Neural progenitor cell (in vitro differentiated cells): ENCODE measurements around the gene AVPR1B. TPM values are rescaled to one million over a fixed set of nuclear protein-coding genes. Genes with fewer than 3 reads are reported as not detected.

Experiments
- DNase-seq: peaks from one replicate; pipeline ENCODE4 v3.0.0-alpha.2; 2016; ENCODE audit warnings: low spot score
- H2AFZ ChIP-seq: fragments of 200-600 bp; sonication (generic); replicated peaks from 2 replicates; pipeline ENCODE4 v1.6.1; 2016; ENCODE audit warnings: antibody characterized with exemption
- H3F3A ChIP-seq: fragments of 200-600 bp; sonication (generic); 2 replicates; pipeline ENCODE4 v1.6.1; 2016; ENCODE audit warnings: antibody characterized with exemption, low read depth
- H3K27ac ChIP-seq: fragments of 200-600 bp; sonication (generic); 2 replicates; pipeline ENCODE4 v1.5.1; 2016; ENCODE audit warnings: mild to moderate bottlenecking
- H3K27me3 ChIP-seq: fragments of 200-600 bp; sonication (generic); 2 replicates; pipeline ENCODE4 v1.6.1; 2016; ENCODE audit warnings: mild to moderate bottlenecking, moderate library complexity
- H3K36me3 ChIP-seq: fragments of 200-600 bp; sonication (generic); 2 replicates; pipeline ENCODE4 v1.5.1; 2016
- H3K4me1 ChIP-seq: fragments of 200-600 bp; sonication (generic); 2 replicates; pipeline ENCODE4 v1.6.1; 2016; ENCODE audit warnings: mixed run types
- H3K4me2 ChIP-seq: fragments of 200-600 bp; sonication (generic); 2 replicates; pipeline ENCODE4 v1.6.1; 2016
- H3K4me3 ChIP-seq: fragments of 200-600 bp; sonication (generic); 2 replicates; pipeline ENCODE4 v1.5.1; 2016
- H3K79me2 ChIP-seq: fragments of 200-600 bp; sonication (generic); 2 replicates; pipeline ENCODE4 v1.6.1; 2016; ENCODE audit warnings: low read depth
- H3K9ac ChIP-seq: fragments of 200-600 bp; sonication (generic); 2 replicates; pipeline ENCODE4 v1.6.1; 2016
- H3K9me3 ChIP-seq: fragments of 200-600 bp; sonication (generic); 2 replicates; pipeline ENCODE4 v1.5.1; 2016; ENCODE audit warnings: low read depth
- H4K20me1 ChIP-seq: fragments of 200-600 bp; sonication (generic); 2 replicates; pipeline ENCODE4 v1.6.1; 2016; ENCODE audit warnings: low read depth
- H3K27ac Mint-ChIP-seq: 3 replicates; pipeline ENCODE4 v1.8.0; 2021; ENCODE audit warnings: mixed read lengths
- H3K27me3 Mint-ChIP-seq: 2 replicates; pipeline ENCODE4 v1.8.0; 2022; ENCODE audit warnings: low read depth, mild to moderate bottlenecking, inconsistent platforms, moderate library complexity, mixed read lengths; ENCODE audit not compliant: insufficient read depth
- H3K36me3 Mint-ChIP-seq: 3 replicates; pipeline ENCODE4 v1.8.0; 2021; ENCODE audit warnings: mixed read lengths
- H3K4me1 Mint-ChIP-seq: 3 replicates; pipeline ENCODE4 v1.8.0; 2021; ENCODE audit warnings: mixed read lengths
- H3K4me3 Mint-ChIP-seq: 3 replicates; pipeline ENCODE4 v1.8.0; 2021; ENCODE audit warnings: mild to moderate bottlenecking, moderate library complexity, mixed read lengths
- H3K9me3 Mint-ChIP-seq: 3 replicates; pipeline ENCODE4 v1.8.0; 2020; ENCODE audit warnings: mixed read lengths
- EZH2 ChIP-seq: fragments of 200-600 bp; sonication (generic); IDR thresholded peaks from 2 replicates; pipeline ENCODE4 v1.6.1; 2017; ENCODE audit warnings: antibody characterized with exemption, mild to moderate bottlenecking, moderate library complexity
- EZH2phosphoT487 ChIP-seq: fragments of 200-600 bp; sonication (generic); IDR thresholded peaks from 2 replicates; pipeline ENCODE4 v1.6.1; 2017; ENCODE audit warnings: antibody characterized with exemption
- total RNA-seq: library from RNA; depleted of rRNA; stranded (reverse); fragments of >200 nt; gene quantifications from 2 replicates; pipeline ENCODE4 v1.2.3, GENCODE V29; 2015; ENCODE audit warnings: low replicate concordance
- TF ChIP-seq, protein P1 (sequence below): fragments of 200-600 bp; sonication (generic); IDR thresholded peaks from 2 replicates; pipeline ENCODE4 v1.5.1; 2017; ENCODE audit warnings: antibody characterized with exemption, mild to moderate bottlenecking

The AVPR1B gene
- total RNA-seq, 1 donor from 2014 or later = not detected

DNA sequence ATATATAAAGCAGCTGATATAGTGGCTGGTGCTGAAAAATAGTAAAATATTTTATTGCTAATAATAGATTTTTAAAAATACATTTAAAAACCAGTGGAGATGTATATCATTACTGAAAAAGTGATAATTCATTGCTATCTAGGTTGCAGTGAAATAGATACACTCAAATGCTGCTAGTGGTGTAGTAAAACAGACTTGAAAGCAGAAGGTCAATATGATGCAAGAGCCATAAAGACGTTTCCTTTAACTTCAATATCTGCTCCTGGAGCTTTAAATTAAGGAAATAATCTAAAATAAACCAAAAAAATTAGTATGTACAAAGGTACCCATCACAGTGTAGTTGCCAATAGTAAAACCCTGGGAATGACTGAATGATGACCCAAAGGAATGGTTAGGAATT is 38.1 kb downstream of the AVPR1B start:
- no peak for DNase-seq
- Histone ChIP-seq H3K36me3 (no peaks in the 10 kb centered on the region), H3K4me3 (no peak overlapping the region), H3K27me3 (no peaks in the 10 kb centered on the region), H4K20me1 (no peaks in the 10 kb centered on the region), H3K79me2 (no peaks in the 10 kb centered on the region), H2AFZ (no peak overlapping the region), H3F3A (no peaks in the 10 kb centered on the region), H3K9me3 (no peaks in the 10 kb centered on the region), H3K27ac (no peak overlapping the region), H3K4me1 (no peaks in the 10 kb centered on the region), H3K9ac (no peak overlapping the region), H3K4me2 (no peak overlapping the region)
- H3K4me3 Mint-ChIP-seq = no peak overlapping the region
- no peaks in the 10 kb centered on the region for H3K9me3 Mint-ChIP-seq
- H3K36me3 Mint-ChIP-seq = no peaks in the 10 kb centered on the region
- TF ChIP-seq EZH2 (no peak), EZH2phosphoT487 (no peak)
- TF ChIP-seq, protein P1, sequence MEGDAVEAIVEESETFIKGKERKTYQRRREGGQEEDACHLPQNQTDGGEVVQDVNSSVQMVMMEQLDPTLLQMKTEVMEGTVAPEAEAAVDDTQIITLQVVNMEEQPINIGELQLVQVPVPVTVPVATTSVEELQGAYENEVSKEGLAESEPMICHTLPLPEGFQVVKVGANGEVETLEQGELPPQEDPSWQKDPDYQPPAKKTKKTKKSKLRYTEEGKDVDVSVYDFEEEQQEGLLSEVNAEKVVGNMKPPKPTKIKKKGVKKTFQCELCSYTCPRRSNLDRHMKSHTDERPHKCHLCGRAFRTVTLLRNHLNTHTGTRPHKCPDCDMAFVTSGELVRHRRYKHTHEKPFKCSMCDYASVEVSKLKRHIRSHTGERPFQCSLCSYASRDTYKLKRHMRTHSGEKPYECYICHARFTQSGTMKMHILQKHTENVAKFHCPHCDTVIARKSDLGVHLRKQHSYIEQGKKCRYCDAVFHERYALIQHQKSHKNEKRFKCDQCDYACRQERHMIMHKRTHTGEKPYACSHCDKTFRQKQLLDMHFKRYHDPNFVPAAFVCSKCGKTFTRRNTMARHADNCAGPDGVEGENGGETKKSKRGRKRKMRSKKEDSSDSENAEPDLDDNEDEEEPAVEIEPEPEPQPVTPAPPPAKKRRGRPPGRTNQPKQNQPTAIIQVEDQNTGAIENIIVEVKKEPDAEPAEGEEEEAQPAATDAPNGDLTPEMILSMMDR = no peak
- H3K27ac Mint-ChIP-seq = no peak overlapping the region
- peaks cover 4% of the 10 kb centered on the region for H3K27me3 Mint-ChIP-seq
- peaks cover 4% of the 10 kb centered on the region for H3K4me1 Mint-ChIP-seq

DNA sequence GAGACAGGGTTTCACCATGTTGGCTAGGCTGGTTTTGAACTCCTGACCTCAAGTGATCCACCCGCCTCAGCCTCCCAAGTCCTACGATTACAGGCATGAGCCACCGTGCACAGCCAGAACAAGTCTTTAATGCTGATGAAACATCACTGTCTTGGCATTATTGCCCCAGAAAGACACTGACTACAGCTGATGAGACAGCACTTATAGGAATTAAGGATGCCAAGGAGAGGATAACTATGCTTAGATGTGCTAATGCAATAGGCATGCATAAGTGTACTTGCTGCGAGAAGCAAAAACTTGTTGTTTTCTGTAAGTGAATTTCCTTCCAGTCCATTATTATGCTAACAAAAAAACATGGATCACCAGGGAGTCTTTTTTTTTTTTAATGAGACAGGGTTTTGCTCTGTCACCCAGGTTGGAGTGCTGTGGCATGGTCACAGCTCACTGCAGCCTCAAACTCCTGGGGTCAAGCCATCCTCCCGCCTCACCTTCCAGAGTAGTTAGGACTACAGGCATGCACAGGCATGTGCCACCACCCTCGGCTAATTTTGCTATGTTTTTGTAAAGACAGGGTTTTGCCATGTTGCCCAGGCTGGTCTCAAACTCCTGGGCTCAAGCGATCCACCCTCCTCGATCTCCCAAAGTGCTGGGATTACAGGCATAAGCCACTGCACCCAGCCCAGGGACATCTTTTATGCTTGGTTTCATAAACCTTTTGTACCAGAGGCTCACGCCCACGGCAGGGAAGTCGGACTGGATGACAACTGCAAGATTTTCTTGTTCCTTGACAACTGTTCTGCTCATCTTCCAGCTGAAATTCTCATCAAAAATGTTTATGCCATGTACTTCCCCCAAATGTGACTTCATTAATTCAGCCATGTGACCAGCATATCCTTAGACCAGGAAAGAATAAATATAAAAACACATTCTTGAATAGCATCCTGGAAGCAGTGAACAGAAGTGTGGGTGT is 41.1 kb downstream of the AVPR1B start:
- no peak for TF ChIP-seq EZH2
- TF ChIP-seq, protein P1 = no peak
- Histone ChIP-seq H3K79me2 (no peaks in the 10 kb centered on the region), H3K4me1 (no peaks in the 10 kb centered on the region), H4K20me1 (no peaks in the 10 kb centered on the region), H3K4me3 (no peak overlapping the region), H3K36me3 (no peaks in the 10 kb centered on the region), H3K4me2 (no peak overlapping the region), H2AFZ (no peak overlapping the region), H3K9ac (no peak overlapping the region), H3F3A (no peaks in the 10 kb centered on the region), H3K27ac (no peak overlapping the region), H3K9me3 (no peaks in the 10 kb centered on the region), H3K27me3 (no peaks in the 10 kb centered on the region)
- peaks cover 4% of the 10 kb centered on the region for H3K4me1 Mint-ChIP-seq
- no peak for DNase-seq
- no peaks in the 10 kb centered on the region for H3K36me3 Mint-ChIP-seq
- no peaks in the 10 kb centered on the region for H3K27me3 Mint-ChIP-seq
- H3K4me3 Mint-ChIP-seq = no peak overlapping the region
- H3K27ac Mint-ChIP-seq = no peak overlapping the region
- no peaks in the 10 kb centered on the region for H3K9me3 Mint-ChIP-seq

DNA sequence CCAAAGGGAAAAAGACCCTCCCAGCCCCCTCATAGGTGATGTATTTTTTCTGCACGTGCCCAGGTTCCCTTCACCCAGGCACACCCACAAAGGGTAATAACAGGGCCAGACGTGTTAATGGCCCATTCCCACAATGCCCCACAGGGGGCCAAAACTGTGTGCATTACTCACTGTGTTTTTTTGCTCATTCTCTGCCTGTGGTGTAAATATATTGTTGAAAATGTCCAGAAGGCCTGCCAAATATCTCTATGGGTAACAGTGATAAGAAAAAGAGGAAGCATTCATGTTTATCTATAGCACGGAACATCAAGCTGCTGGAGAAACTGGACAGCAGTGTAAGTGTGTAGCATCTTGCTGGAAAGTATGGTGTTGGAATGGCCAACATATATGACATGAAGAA is 42.3 kb downstream of the AVPR1B start:
- Histone ChIP-seq H4K20me1 (no peaks in the 10 kb centered on the region), H3K27me3 (no peaks in the 10 kb centered on the region), H3K36me3 (no peaks in the 10 kb centered on the region), H3K27ac (no peak overlapping the region), H3K4me2 (no peak overlapping the region), H3K9ac (no peak overlapping the region), H3K79me2 (no peaks in the 10 kb centered on the region), H3K4me3 (no peak overlapping the region), H3K9me3 (no peaks in the 10 kb centered on the region), H3F3A (no peaks in the 10 kb centered on the region), H3K4me1 (no peaks in the 10 kb centered on the region), H2AFZ (no peak overlapping the region)
- no peak overlapping the region for H3K27ac Mint-ChIP-seq
- no peaks in the 10 kb centered on the region for H3K36me3 Mint-ChIP-seq
- H3K4me3 Mint-ChIP-seq = no peak overlapping the region
- no peaks in the 10 kb centered on the region for H3K9me3 Mint-ChIP-seq
- no peak for DNase-seq
- no peaks in the 10 kb centered on the region for H3K27me3 Mint-ChIP-seq
- TF ChIP-seq, protein P1 = no peak
- TF ChIP-seq EZH2phosphoT487 (no peak), EZH2 (no peak)
- peaks cover 4% of the 10 kb centered on the region for H3K4me1 Mint-ChIP-seq
